GM23338 (cell line): ENCODE results near the gene MORC2. TPM values are rescaled to one million over a fixed set of nuclear protein-coding genes. Genes with fewer than 3 reads are reported as not detected.

Experiments used
- ATAC-seq: fragments of 200-7000 bp; cut with Tn5 transposase; 3 replicates; pipeline ENCODE4 v1.9.1; 2020
- DNase-seq: peaks from one replicate; pipeline ENCODE4 v3.0.0-alpha.2; 2015; ENCODE audit warnings: low spot score
- H2AFZ ChIP-seq: fragments of 200-600 bp; sonication (generic); 2 replicates; pipeline ENCODE4 v1.8.0; 2016; ENCODE audit warnings: antibody characterized with exemption, mild to moderate bottlenecking, moderate library complexity
- H3F3A ChIP-seq: fragments of 200-600 bp; sonication (generic); replicated peaks from 2 replicates; pipeline ENCODE4 v1.8.0; 2017; ENCODE audit warnings: antibody characterized with exemption, mixed run types, low read depth
- H3K27ac ChIP-seq: fragments of 200-600 bp; sonication (generic); 2 replicates; pipeline ENCODE4 v1.6.1; 2016; ENCODE audit warnings: low read depth
- H3K27me3 ChIP-seq: fragments of 200-600 bp; sonication (generic); 2 replicates; pipeline ENCODE4 v1.8.0; 2016; ENCODE audit warnings: mild to moderate bottlenecking, mixed run types, moderate library complexity; ENCODE audit not compliant: insufficient read depth
- H3K36me3 ChIP-seq: fragments of 200-600 bp; sonication (generic); 2 replicates; pipeline ENCODE4 v1.8.0; 2016; ENCODE audit warnings: mild to moderate bottlenecking; ENCODE audit not compliant: insufficient read depth
- H3K4me1 ChIP-seq: fragments of 200-600 bp; sonication (generic); 2 replicates; pipeline ENCODE4 v1.8.0; 2016; ENCODE audit warnings: mild to moderate bottlenecking, moderate library complexity; ENCODE audit not compliant: insufficient read depth
- H3K4me2 ChIP-seq: fragments of 200-600 bp; sonication (generic); 2 replicates; pipeline ENCODE4 v1.7.1; 2017; ENCODE audit warnings: mixed run types
- H3K4me3 ChIP-seq: fragments of 200-600 bp; sonication (generic); 2 replicates; pipeline ENCODE4 v1.6.1; 2016; ENCODE audit warnings: mixed run types
- H3K79me2 ChIP-seq: fragments of 200-600 bp; sonication (generic); replicated peaks from 2 replicates; pipeline ENCODE4 v1.8.0; 2017; ENCODE audit warnings: mild to moderate bottlenecking; ENCODE audit not compliant: insufficient read depth
- H3K9me2 ChIP-seq: fragments of 200-600 bp; sonication (generic); 2 replicates; pipeline ENCODE4 v1.8.0; 2017; ENCODE audit not compliant: insufficient read depth
- H4K20me1 ChIP-seq: fragments of 200-600 bp; sonication (generic); replicated peaks from 2 replicates; pipeline ENCODE4 v1.8.0; 2017; ENCODE audit warnings: mild to moderate bottlenecking; ENCODE audit not compliant: insufficient read depth
- H3K27ac Mint-ChIP-seq: 2 replicates; pipeline ENCODE4 v1.8.0; 2020; ENCODE audit warnings: inconsistent platforms, mild to moderate bottlenecking, moderate library complexity, mixed read lengths
- H3K27me3 Mint-ChIP-seq: 3 replicates; pipeline ENCODE4 v1.8.0; 2022; ENCODE audit warnings: low read depth, mild to moderate bottlenecking, moderate library complexity, mixed read lengths, inconsistent platforms; ENCODE audit not compliant: insufficient read depth, poor library complexity
- H3K36me3 Mint-ChIP-seq: 3 replicates; pipeline ENCODE4 v1.8.0; 2021; ENCODE audit warnings: low read depth, mild to moderate bottlenecking, inconsistent platforms, moderate library complexity, mixed read lengths
- H3K4me1 Mint-ChIP-seq: 3 replicates; pipeline ENCODE4 v1.8.0; 2020; ENCODE audit warnings: mild to moderate bottlenecking, inconsistent platforms, mixed read lengths
- H3K4me3 Mint-ChIP-seq: 3 replicates; pipeline ENCODE4 v1.8.0; 2021; ENCODE audit warnings: moderate library complexity, mild to moderate bottlenecking, inconsistent platforms, mixed read lengths
- H3K9me3 Mint-ChIP-seq: 3 replicates; pipeline ENCODE4 v1.8.0; 2020; ENCODE audit warnings: moderate library complexity, mild to moderate bottlenecking, inconsistent platforms, mixed read lengths
- CREB1 ChIP-seq: fragments of 250-450 bp; sonication (Bioruptor Pico); IDR thresholded peaks from 2 replicates; pipeline ENCODE4 v1.5.0; 2020; ENCODE audit warnings: low read depth, mild to moderate bottlenecking, moderate library complexity
- EZH2phosphoT487 ChIP-seq: fragments of 200-600 bp; sonication (generic); IDR thresholded peaks from one replicate; pipeline ENCODE4 v1.8.1; 2018; ENCODE audit warnings: antibody characterized with exemption; ENCODE audit not compliant: unreplicated experiment
- polyA plus RNA-seq: library from polyadenylated mRNA; unstranded; fragments of >200 nt; fragmentation: Nextera tagmentation; extraction: Ambion mirVana; gene quantifications from 2 replicates; pipeline ENCODE4 v1.2.1, GENCODE V29; 2016
- total RNA-seq: library from RNA; depleted of rRNA; stranded (reverse); fragments of >200 nt; shearing (Covaris generic); gene quantifications from 2 replicates; pipeline ENCODE4 v1.2.3, GENCODE V29; 2014
- TF ChIP-seq, protein P1 (sequence below): fragments of 250-450 bp; sonication (Bioruptor Pico); IDR thresholded peaks from 2 replicates; pipeline ENCODE4 v1.5.0; 2020; ENCODE audit warnings: mild to moderate bottlenecking, moderate library complexity
- TF ChIP-seq, protein P2 (sequence below): IDR thresholded peaks from 2 replicates; pipeline ENCODE4 v1.6.1; 2016; ENCODE audit warnings: antibody characterized with exemption
- TF ChIP-seq, protein P3 (sequence below), 2 experiments: fragments of 200-600 bp in 1 of 2; sonication (generic) in 1 of 2; conservative IDR thresholded peaks; 2 replicates each; pipeline versions ENCODE4 v1.5.1 to v1.6.1; 2016 to 2017; ENCODE audit warnings: antibody characterized with exemption in 2 of 2, low read depth in 2 of 2, mild to moderate bottlenecking in 2 of 2, moderate library complexity in 1 of 2
- TF ChIP-seq, protein P4 (sequence below): IDR thresholded peaks from one replicate; pipeline ENCODE4 v1.6.1; 2018; ENCODE audit warnings: antibody characterized with exemption; ENCODE audit not compliant: unreplicated experiment

The MORC2 gene
- total and polyA plus RNA-seq, 2 experiments from 2014 or later, result 33.1 to 63.8 TPM

DNA sequence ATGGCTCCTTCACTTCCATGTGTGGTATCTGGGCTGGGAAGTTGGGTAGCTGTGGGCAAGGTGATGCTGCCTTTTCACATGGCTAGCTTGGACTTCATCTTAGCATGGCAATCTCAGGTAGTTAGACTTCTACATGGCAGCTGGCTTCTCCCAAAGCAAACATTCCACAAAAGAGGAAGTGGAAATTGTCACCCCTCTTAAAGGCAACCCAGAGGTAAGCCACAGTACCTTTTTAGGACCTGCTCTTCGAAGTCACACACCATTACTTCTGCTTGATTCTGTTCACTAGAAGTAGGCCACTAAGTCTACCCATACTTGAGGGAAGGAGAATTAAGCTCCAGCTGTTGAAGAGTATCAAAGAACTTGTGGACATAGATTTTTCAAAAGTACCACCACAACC lies 26.4 kb upstream of the MORC2 start (continued):
- TF ChIP-seq, protein P1, sequence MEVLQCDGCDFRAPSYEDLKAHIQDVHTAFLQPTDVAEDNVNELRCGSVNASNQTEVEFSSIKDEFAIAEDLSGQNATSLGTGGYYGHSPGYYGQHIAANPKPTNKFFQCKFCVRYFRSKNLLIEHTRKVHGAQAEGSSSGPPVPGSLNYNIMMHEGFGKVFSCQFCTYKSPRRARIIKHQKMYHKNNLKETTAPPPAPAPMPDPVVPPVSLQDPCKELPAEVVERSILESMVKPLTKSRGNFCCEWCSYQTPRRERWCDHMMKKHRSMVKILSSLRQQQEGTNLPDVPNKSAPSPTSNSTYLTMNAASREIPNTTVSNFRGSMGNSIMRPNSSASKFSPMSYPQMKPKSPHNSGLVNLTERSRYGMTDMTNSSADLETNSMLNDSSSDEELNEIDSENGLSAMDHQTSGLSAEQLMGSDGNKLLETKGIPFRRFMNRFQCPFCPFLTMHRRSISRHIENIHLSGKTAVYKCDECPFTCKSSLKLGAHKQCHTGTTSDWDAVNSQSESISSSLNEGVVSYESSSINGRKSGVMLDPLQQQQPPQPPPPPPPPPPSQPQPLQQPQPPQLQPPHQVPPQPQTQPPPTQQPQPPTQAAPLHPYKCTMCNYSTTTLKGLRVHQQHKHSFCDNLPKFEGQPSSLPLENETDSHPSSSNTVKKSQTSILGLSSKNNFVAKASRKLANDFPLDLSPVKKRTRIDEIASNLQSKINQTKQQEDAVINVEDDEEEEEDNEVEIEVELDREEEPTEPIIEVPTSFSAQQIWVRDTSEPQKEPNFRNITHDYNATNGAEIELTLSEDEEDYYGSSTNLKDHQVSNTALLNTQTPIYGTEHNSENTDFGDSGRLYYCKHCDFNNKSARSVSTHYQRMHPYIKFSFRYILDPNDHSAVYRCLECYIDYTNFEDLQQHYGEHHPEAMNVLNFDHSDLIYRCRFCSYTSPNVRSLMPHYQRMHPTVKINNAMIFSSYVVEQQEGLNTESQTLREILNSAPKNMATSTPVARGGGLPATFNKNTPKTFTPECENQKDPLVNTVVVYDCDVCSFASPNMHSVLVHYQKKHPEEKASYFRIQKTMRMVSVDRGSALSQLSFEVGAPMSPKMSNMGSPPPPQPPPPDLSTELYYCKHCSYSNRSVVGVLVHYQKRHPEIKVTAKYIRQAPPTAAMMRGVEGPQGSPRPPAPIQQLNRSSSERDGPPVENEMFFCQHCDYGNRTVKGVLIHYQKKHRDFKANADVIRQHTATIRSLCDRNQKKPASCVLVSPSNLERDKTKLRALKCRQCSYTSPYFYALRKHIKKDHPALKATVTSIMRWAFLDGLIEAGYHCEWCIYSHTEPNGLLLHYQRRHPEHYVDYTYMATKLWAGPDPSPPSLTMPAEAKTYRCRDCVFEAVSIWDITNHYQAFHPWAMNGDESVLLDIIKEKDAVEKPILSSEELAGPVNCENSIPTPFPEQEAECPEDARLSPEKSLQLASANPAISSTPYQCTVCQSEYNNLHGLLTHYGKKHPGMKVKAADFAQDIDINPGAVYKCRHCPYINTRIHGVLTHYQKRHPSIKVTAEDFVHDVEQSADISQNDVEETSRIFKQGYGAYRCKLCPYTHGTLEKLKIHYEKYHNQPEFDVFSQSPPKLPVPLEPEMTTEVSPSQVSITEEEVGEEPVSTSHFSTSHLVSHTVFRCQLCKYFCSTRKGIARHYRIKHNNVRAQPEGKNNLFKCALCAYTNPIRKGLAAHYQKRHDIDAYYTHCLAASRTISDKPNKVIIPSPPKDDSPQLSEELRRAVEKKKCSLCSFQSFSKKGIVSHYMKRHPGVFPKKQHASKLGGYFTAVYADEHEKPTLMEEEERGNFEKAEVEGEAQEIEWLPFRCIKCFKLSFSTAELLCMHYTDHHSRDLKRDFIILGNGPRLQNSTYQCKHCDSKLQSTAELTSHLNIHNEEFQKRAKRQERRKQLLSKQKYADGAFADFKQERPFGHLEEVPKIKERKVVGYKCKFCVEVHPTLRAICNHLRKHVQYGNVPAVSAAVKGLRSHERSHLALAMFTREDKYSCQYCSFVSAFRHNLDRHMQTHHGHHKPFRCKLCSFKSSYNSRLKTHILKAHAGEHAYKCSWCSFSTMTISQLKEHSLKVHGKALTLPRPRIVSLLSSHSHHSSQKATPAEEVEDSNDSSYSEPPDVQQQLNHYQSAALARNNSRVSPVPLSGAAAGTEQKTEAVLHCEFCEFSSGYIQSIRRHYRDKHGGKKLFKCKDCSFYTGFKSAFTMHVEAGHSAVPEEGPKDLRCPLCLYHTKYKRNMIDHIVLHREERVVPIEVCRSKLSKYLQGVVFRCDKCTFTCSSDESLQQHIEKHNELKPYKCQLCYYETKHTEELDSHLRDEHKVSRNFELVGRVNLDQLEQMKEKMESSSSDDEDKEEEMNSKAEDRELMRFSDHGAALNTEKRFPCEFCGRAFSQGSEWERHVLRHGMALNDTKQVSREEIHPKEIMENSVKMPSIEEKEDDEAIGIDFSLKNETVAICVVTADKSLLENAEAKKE, result no peak

DNA sequence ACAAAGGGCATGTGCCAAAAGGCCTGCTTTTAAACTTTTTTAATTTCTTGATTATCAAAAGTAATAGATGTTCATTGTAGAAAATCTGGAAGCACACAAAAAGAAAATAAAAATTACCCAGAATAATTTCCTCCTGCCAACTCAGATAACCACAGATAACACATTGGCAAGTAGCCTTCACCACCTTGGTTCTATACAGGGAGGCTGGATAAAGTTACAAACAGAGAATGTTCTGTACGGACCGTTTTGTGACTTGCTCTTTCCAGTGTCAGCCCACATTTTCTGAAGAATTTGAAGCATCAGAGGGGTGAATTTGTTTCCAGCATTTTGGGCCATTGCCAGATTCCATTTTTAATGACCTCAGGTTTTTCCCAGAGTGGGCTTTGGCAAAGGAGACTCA lies 24.0 kb upstream of the MORC2 start:
- no peaks in the 10 kb centered on the region for H3K27me3 Mint-ChIP-seq
- Histone ChIP-seq H3K79me2 (no peaks in the 10 kb centered on the region), H3K4me2 (no peak overlapping the region), H2AFZ (no peak overlapping the region), H3K9me2 (peaks cover 17% of the 10 kb centered on the region), H3K4me1 (no peaks in the 10 kb centered on the region), H3K27ac (no peak overlapping the region), H3F3A (no peaks in the 10 kb centered on the region), H3K36me3 (no peaks in the 10 kb centered on the region), H3K4me3 (no peak overlapping the region), H4K20me1 (no peaks in the 10 kb centered on the region), H3K27me3 (no peaks in the 10 kb centered on the region)
- H3K9me3 Mint-ChIP-seq, result peaks cover 6% of the 10 kb centered on the region; the same call in 2 of the 3 replicates
- H3K27ac Mint-ChIP-seq, result no peak overlapping the region
- no peaks in the 10 kb centered on the region for H3K4me1 Mint-ChIP-seq
- peaks cover 4% of the 10 kb centered on the region; the same call in 2 of the 3 replicates for H3K36me3 Mint-ChIP-seq
- H3K4me3 Mint-ChIP-seq, result no peak overlapping the region
- ATAC-seq, result no peak
- DNase-seq, result no peak
- TF ChIP-seq EZH2phosphoT487 (no peak), CREB1 (CRISPR knock-in tag) (no peak)
- TF ChIP-seq, protein P2, sequence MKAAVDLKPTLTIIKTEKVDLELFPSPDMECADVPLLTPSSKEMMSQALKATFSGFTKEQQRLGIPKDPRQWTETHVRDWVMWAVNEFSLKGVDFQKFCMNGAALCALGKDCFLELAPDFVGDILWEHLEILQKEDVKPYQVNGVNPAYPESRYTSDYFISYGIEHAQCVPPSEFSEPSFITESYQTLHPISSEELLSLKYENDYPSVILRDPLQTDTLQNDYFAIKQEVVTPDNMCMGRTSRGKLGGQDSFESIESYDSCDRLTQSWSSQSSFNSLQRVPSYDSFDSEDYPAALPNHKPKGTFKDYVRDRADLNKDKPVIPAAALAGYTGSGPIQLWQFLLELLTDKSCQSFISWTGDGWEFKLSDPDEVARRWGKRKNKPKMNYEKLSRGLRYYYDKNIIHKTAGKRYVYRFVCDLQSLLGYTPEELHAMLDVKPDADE, result no peak
- TF ChIP-seq, protein P3, sequence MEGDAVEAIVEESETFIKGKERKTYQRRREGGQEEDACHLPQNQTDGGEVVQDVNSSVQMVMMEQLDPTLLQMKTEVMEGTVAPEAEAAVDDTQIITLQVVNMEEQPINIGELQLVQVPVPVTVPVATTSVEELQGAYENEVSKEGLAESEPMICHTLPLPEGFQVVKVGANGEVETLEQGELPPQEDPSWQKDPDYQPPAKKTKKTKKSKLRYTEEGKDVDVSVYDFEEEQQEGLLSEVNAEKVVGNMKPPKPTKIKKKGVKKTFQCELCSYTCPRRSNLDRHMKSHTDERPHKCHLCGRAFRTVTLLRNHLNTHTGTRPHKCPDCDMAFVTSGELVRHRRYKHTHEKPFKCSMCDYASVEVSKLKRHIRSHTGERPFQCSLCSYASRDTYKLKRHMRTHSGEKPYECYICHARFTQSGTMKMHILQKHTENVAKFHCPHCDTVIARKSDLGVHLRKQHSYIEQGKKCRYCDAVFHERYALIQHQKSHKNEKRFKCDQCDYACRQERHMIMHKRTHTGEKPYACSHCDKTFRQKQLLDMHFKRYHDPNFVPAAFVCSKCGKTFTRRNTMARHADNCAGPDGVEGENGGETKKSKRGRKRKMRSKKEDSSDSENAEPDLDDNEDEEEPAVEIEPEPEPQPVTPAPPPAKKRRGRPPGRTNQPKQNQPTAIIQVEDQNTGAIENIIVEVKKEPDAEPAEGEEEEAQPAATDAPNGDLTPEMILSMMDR (conservative IDR thresholded peaks at IDR 0.05; ENCODE audit: low read depth in 2 of 2), result no peak
- TF ChIP-seq, protein P4, sequence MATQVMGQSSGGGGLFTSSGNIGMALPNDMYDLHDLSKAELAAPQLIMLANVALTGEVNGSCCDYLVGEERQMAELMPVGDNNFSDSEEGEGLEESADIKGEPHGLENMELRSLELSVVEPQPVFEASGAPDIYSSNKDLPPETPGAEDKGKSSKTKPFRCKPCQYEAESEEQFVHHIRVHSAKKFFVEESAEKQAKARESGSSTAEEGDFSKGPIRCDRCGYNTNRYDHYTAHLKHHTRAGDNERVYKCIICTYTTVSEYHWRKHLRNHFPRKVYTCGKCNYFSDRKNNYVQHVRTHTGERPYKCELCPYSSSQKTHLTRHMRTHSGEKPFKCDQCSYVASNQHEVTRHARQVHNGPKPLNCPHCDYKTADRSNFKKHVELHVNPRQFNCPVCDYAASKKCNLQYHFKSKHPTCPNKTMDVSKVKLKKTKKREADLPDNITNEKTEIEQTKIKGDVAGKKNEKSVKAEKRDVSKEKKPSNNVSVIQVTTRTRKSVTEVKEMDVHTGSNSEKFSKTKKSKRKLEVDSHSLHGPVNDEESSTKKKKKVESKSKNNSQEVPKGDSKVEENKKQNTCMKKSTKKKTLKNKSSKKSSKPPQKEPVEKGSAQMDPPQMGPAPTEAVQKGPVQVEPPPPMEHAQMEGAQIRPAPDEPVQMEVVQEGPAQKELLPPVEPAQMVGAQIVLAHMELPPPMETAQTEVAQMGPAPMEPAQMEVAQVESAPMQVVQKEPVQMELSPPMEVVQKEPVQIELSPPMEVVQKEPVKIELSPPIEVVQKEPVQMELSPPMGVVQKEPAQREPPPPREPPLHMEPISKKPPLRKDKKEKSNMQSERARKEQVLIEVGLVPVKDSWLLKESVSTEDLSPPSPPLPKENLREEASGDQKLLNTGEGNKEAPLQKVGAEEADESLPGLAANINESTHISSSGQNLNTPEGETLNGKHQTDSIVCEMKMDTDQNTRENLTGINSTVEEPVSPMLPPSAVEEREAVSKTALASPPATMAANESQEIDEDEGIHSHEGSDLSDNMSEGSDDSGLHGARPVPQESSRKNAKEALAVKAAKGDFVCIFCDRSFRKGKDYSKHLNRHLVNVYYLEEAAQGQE, result no peak
